ENCODE data around the gene OR4C6.

The OR4C6 gene

DNA sequence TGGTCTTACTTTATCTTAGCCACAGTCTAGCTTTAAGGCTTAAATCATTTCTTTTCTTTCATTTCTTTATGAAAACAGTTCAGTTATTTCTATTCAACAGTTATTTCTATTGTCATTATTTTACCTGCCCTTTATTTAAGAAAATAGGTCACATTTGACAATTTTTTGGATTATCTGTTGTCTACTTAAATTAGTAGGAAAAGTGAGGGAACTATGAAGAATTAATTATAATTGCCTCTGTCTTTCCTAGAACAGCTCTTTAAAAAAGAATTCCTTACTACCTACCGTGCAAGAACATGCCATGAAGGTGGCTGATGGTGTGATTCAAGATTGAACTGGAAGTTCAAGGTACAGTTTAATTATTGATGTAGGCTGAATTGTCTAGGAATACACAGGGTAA lies at the start of gene OR4C6:
OR4C6 (plus strand) TSS at position 301 of the 400 bp plus-strand sequence. CDS start 2,966 bp downstream, outside the sequence.
- no peak for DNase-seq

DNA sequence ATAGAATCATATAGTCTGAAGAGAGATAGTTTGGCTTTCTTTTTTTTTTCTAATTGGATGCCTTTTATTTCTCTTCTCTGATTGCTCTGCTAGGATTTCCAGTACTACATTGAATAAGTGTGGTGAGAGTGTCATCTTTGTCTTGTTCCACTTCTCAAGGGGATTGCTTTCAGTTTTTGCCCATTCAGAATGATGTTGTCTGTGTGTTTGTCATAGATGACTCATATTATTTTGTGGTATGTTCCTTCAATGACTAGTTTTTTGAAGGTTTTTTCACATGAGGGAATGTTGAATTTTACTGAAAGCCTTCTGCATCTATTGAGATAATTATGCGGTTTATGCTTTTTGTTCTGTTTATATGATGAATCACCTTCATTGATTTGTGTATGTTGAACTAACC lies 37.5 kb upstream of the OR4C6 start:
- DNase-seq: no peak

DNA sequence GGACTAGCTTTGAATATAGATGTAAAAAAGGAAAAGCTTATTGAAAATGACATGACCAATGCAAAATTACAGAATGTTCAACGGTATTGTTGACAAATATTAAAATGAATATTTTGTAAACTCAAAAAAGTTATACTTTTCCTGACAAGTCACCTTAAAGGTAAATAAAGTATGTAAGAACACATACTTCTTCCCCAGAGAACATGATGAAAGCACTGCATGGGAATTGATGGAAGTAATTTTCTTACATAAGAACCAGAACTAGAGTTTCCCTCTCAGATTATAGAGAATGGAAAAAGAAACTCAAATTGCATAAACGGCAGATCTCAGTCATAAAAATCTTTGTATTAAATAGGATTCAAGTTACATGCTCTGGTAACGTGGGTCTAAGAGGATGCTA lies 27.2 kb upstream of the OR4C6 start, which contains the start of gene OR4P4:
OR4P4 (plus strand) TSS at position 301 of the 400 bp plus-strand sequence.
- no peak for DNase-seq

DNA sequence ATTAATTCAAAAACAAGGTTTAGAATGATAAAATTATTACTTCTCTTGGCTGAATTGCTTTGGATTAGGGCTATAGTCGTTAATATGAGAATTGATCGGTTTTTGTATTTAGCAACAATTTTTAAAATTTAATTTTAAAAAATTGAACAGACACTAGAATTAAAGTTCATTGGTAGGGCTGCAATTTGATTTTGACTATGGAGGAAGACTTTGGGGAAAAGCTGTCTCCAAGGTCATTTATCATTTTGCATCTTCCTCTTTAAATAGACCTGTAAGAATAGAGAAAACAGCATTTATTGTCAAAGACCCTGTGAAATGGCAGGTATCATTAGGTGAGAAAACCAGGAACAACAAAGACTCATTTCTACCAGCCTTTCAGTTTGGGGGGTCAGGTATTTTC lies 14.0 kb upstream of the OR4C6 start, which contains the start of gene OR4S2:
OR4S2 (plus strand) TSS at position 301 of the 400 bp plus-strand sequence. CDS start 2,577 bp downstream, outside the sequence.
- DNase-seq: no peak

DNA sequence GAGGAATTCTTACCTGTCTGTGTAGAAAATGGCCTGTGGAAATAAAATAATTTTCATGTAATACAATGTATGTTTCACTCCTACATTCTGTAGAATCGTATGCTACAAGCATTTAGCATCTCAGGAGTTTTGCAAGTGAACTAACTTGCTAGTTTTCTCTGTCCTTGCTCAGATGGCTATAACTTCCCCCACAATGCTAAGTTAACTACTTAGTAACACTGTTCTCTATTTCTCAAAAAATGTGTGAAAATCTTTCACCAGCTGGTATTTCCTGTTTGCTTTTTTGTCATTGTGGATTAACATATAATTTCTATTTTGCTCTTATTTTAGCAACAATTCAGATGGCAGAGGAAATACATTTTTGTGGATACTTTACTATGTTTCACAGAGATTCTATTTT lies 9.4 kb upstream of the OR4C6 start:
- DNase-seq: no peak

DNA sequence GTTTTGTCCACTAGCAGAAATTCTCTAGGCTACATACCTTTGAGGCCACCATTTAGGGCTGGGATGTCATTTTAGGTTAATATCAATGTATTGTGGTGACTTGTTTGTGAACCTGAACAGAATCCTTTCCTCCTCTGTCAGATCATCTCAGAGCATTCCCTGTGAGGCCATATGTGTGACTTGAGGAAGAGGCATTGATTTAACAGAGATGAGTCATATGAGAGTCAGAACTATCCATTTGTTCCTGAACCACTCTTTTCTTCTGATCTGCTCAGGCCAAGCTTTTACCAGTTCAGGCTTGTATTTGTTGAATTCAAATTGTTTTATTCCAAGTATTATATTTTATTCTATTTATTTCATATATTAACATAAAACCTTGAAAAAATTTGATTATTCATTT lies 6.9 kb upstream of the OR4C6 start:
- DNase-seq: no peak

DNA sequence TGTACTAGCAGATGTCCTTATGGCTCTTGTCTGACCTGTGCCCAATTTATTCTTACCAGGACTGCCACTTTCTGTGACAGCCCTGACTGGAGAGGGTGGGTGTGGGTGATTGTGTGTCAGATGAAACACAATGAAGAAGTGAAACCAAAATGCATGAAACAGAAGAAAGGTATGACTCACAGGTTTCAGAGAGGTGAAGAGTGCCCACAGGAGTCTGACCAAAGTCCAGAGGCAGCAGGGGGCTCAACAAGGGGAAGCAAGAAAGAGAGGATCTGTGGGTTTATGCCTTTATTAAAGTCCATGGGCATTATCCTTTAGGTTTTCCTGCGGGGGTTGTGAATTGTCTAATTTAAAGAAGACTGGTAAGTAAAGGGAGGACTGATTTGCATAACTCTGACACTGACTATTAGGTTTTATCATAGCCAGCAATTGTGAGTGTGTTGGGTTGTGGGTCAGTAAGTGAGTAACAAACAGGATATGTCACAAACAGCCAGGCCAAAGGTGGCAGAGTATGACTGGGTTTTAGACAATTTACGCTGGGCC lies 3.9 kb upstream of the OR4C6 start:
- no peak for DNase-seq

DNA sequence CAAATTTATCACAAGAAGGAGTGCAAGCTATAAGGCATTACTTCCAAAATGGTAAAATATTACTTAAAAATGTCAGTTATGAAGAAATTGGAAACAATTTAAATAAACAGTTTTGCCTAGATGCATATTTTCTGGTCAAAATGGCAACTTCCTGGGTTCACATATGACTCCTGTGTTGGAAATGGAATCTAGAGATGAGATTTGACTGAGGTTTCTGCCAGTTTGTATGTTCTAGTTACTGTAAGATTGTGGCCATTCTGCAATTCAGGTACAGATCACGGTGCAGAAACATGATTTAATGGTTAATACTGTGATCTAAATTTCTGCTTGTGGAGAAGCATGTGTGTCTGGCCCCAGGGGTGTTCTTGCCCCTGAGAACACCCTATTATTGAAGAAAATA lies 3.4 kb upstream of the OR4C6 start:
- no peak for DNase-seq

DNA sequence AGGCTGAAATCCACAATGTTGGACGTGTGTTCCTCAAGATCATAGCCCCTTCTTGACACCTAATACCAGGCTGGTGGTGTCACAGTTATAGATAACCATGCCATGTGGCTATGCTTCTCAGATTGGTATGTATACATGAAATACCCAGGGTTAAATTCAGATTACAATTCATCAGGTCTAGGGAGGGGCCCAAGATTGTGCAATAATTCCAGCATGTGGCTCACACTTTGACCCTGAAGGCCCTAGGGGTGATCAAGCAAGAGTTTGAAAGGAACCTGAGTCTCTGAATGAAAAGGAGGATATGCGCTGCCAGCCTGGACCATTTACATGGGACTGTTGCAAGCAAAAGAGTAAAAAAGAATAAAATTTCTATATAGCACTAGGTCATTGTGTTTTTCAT lies 7.4 kb downstream of the OR4C6 start:
- no peak for DNase-seq

DNA sequence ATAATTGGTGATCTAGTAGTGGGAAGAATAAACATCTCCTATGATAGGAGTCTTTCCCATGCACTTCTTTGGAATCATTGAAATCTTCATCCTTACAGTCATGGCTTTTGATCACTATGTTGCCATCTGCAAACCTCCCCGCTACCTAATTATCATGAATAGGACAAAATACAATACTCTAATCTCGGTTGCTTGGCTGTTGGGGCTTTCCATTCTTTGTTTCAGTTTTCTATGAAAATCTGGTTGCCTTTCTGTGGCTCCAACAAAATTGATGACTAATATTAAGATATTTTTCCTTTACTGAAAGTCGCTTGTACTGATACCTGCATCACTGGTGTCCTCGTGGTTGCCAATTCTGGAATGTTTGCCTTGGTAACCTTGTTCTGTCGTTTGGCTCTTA lies 11.9 kb downstream of the OR4C6 start:
- DNase-seq: no peak

DNA sequence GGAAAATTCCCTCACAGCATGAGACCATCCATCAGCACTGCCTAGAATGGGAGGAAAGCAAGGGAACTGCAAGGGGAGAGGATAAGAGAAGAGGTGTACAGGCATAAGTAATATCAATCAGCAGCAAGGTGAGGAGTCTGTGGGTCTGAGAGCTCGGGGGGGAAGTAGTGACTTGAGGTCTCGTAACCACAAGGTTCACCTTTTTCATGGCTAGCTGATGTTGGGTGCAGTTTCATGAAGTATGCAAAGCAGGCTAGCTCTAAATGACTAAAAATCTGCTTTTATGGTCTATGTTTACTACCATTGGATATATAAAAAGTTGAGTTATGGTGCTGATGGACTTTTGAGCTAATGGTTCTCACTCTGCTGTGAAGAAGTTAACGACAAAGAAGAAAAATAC lies 35.8 kb downstream of the OR4C6 start:
- no peak for DNase-seq

DNA sequence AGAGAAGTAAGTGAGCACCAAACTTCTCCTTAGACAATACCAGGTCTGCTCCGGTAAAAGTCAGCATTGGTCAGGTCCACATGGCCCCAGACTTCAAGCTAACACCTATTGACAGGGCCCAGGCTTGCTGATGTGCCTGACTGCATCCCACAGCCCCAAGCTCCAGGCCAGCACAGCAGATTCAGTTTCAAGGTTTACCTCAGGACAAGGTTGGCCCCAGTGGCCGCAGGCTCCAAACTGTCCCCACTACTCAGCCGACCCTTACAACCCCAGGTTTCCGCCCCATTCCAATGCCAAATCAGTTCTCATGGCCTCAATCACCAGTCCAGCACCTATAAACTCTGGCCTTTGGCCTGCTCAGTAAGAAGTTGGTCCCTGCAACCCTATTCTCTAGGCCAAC lies 39.4 kb downstream of the OR4C6 start:
- no peak for DNase-seq

DNA sequence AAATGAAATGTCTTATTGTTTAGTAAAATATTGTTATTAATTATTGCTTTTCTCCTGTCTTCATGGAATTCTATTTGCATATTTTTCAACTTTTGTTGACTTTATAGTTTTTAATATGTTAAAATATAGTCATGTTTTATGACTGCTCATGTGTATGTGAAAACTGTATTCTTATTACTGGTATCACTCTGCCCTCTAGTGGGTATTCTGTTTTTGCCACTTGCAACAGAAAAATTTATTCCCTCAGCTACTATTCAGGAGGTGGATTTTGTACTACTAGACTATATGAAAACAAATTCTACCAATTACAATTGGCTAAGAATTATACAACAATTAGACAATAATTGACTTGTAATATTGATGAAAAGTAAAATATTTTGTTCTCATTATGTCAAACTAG lies 45.0 kb downstream of the OR4C6 start:
- no peak for DNase-seq

DNA sequence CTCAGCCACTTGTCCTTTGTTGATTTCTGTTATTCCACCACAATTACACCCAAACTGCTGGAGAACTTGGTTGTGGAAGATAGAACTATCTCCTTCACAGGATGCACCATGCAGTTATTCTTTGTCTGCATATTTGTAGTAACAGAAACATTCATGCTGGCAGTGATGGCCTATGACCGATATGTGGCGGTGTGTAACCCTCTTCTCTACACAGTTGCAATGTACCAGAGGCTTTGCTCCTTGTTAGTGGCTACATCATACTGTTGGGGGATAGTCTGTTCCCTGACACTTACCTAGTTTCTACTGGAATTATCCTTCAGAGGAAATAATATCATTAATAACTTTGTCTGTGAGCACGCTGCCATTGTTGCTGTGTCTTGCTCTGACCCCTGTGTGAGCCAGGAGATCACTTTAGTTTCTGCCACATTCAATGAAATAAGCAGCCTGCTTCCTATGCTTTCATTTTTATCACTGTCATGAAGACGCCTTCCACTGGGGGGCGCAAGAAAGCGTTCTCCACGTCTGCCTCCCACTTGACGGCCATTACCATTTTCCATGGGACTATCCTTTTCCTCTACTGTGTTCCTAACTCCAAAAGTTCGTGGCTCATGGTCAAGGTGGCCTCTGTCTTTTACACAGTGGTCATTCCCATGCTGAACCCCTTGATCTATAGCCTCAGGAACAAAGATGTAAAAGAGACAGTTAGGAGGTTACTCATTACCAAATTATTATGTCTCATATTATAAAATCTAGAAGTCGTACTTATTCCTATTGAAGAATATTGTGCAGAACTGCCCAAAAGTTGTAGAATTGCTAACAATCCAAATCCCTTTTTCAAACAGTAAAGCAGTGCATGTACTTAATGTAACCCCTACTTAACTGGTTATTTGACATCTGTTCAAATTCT lies 53.2 kb downstream of the OR4C6 start:
- DNase-seq: no peak
